ENCODE data around the gene KCNK6.
"Not testable (repeated sequence)": the region's sequence is repeated elsewhere in the genome, so short reads cannot be mapped to it uniquely, and the experiment has no call there.

Gene KCNK6

DNA sequence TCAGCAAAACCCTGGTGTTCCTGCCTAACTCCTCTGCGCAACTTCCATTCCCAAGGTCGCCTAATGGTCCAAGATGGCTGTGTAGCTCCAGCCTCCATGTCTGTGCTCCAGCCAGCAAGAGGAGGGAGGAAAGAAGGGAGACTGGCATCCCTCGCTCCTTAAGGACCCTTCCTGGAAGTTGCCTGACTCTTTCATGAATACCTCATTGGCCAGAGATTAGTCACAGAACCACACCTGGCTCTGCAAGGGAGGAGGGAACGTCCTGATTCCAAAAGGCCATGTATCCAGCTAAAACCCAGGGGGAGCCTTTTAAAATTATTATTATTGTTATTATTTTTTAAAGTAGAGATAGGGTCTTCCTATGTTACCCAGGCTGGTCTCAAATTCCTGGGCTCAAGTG, 4.8 kb downstream of the KCNK6 start:
- DNase-seq, result no peak

DNA sequence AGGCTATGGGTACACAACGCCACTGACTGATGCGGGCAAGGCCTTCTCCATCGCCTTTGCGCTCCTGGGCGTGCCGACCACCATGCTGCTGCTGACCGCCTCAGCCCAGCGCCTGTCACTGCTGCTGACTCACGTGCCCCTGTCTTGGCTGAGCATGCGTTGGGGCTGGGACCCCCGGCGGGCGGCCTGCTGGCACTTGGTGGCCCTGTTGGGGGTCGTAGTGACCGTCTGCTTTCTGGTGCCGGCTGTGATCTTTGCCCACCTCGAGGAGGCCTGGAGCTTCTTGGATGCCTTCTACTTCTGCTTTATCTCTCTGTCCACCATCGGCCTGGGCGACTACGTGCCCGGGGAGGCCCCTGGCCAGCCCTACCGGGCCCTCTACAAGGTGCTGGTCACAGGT, 6.9 kb downstream of the KCNK6 start:
- DNase-seq, result no peak

DNA sequence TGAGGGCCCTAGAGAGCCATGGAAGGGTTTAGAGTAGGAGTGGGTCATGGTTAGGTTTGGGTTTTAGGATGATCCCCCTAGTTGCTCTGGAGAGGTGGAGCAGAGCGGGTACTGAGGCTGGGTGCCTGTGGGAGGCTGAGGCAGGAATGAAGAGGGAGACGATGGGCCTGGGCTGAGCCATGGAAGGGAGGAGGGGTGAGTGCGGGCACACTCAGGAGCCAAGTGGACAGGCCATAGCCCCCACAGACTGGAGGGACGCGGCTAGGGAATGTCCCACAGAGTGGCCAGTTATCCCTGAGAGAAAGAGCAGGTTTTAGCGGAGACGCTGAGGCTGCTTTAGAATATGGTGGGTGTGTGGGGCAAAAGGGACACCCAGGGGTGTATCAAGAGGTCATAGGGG, 10.0 kb downstream of the KCNK6 start:
- DNase-seq, result no peak

DNA sequence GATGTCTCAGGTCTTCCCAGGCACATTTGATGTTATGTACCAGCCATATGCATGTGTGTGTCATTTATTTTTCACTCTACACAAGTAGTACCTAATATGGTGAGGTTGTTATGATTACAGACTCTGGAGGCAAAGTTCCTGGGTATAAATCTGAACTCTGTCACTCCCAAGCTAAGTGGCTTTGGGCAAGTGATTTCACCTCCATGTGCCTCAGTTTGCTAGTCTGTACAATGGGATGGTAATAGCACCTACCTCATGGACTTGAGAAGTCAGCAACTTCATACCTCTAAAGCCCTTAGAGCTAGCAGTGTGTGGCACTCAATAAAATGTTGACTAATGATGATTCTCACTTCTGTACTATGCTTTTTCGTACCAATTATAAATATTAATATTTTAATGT, 12.1 kb downstream of the KCNK6 start:
- no peak for DNase-seq

DNA sequence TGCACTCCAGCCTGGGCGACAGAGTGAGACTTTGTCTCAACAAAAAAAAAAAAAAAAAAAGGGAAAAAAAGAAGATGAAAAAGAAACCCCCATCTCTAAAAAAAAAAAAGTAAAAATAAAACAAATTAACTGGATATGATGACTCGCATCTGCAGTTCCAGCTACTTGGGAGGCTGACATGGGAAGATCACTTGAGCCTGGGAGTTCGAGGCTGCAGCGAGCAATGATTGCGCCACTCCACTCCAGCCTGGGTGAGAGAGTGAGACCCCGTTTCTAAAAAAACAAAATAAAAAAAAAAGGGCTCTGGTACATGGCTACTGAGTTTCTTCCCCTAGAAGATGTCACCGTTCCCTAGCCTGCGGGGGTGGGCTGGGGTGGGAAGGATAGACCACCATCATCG, 13.6 kb downstream of the KCNK6 start:
- no peak for DNase-seq

DNA sequence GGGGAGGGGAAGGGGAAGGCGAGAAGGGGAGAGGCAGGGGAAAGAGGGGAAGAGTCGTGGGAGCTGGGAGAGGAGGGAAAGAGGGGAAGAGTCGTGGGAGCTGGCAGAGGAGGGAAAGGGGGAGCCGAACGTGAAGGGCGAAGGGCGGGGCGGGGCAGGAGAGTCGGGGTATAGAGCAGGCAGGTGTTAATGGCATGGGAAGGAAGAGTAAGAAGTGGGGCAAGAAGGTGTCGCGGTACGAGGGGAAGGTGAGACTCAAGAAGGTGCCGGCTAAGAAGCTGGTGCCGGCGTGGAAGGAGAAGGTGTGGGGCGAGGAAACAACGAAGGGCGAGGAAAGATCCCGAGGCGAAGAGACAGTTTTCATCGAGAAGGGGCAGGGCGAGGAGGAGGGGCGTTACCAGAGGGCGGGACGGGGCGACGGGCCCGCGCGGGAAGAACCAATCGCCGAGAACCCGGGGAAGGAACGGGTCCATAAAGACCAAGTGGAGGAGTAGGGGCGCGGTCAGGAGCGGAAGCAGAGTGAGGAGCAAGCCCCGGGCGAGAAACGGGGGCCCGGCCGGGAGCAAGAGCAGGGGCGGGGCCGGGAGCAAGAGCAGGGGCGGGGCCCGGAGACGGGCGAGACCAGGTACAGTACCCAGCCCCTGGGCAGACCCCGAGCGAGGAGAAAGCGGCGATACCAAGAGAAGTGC, 16.4 kb downstream of the KCNK6 start:
- DNase-seq, result peak; percentile 92

DNA sequence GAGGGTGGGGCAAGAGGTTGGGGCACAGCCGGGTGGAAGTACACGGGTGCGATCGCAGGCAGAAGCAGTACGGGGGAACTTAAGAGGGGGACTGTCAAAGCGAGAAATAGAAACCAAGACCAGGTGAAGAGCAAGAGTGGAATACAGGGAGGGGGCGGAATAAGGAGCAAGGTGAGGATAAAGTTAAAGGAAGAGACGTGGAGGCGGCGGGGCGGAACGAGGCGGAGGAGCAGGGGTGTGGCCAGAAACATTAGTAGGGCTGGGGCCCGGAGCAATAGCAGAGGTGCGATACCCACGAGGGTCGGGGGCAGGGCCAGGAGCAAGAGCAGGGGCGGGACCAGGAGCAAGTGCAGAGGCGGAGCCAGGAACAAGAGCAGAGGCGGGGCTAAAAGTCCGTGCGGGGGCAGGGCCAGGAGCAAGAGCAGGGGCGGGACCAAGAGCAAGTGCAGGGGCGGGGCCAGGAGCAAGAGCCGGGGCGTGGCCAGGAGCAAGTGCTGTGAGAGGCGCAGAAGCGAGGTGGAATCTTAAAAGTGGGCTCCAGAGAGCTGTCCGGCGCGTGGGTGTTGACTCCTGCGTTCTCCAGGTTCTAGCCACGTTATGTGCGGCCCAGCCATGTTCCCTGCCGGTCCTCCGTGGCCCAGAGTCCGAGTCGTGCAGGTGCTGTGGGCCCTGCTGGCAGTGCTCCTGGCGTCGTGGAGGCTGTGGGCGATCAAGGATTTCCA, 17.2 kb downstream of the KCNK6 start:
- peak; percentile 87 for DNase-seq

DNA sequence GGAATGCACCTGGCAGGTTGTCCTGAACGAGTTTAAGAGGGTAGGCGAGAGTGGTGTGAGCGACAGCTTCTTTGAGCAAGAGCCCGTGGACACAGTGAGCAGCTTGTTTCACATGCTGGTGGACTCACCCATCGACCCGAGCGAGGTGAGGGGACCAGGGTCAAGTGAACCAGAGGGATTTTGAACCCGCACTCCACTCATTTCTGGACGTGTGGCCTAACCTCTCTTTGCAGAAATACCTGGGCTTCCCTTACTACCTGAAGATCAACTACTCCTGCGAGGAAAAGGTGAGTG, 17.7 kb downstream of the KCNK6 start:
- DNase-seq, result no peak

DNA sequence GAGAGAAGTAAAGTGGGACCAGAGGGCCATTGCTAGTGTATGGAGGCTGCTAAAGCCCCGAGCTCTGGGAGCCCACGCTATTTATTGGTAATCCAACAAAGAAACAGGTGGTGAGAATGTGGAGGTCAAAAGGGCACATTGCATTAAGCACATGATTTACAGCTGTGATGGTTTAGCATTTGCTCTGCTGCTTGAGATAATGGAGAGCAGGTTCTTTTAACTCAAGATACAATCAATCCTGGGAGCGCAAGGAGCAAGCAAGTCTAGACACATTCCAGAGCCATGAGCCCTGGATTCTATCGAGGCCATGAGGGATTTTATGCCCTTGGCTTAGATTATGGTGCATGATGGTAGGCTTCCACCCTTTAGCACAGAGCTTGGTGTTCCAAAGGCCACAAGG, 19.4 kb downstream of the KCNK6 start:
- not testable (repeated sequence) for DNase-seq

DNA sequence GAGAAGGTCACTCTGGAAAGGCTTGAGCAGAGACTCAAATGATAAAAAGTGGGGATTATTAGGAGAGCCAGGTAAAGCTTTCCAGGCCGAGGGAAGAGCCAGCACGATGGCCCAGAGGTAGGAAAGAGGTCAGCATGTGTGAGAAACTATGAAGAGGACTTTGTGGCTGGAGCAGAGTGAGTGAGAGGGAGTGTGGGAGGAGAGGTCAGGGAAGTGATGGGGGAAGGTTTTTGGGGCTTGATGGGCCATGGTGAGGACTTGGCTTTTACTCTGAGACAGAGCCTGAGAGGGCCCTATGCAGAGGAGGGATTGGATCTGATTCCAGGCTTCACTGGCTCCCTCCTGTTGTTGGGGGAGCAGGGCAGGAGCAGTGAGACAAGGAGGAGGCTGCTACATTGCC, 21.3 kb downstream of the KCNK6 start:
- no peak for DNase-seq

DNA sequence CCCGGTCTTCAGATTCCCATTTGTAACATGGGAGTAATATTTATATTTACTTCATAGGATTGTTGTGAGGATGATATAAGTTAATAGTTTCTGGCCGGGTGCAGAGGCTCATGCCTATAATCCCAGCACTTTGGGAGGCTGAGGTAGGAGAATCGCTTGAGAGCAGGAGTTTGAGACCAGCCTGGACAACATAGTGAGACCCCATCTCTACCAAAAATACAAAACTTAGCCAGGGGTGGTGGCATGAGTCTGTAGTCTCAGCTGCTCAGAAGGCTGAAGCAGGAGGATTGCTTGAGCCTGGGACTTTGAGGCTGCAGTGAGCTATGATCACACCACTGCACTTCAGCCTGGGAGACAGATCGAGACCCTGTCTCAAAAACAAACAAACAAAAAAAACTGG, 27.2 kb downstream of the KCNK6 start:
- no peak for DNase-seq

DNA sequence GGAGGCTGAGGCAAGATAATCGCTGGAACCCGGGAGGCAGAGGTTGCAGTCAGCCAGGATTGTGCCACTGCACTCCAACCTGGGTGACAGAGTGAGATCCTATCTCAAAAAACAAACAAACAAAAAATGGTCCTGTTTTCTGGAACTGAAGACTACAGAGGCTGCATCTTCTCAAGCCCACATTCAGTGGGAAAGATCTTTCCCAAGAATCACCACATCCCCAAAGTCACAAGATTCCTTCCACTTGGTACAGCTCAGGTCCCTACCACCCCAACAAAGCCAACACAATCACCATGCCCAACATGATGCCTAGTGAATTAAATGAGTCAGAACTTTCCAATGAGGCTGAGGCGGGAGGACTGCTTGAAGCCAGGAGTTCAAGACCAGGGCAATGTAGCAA, 31.2 kb downstream of the KCNK6 start:
- DNase-seq, result no peak

DNA sequence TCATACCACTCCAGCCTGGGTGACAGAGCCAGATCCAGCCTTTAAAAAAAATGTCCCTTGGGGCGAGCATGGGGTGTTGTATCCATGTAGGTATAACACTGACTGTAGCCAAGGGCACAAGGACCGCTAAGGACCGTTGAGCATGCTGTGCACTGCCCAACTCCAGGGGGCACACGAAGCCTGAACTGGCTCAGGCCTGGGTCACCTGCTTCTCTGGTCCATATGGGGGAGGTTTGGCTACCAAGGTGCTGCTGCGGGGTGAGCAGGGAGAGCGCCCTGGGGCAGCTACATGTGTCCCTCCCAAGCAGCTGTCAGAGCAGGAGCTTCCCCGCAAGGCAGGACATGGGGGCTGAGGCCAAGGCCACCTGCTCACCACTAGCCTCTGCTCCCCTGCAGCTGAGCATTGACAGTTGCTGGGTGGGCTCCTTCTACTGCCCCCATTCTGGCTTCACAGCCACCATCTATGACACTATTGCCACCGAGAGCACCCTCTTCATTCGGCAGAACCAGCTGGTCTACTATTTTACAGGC, 32.3 kb downstream of the KCNK6 start:
- no peak for DNase-seq

DNA sequence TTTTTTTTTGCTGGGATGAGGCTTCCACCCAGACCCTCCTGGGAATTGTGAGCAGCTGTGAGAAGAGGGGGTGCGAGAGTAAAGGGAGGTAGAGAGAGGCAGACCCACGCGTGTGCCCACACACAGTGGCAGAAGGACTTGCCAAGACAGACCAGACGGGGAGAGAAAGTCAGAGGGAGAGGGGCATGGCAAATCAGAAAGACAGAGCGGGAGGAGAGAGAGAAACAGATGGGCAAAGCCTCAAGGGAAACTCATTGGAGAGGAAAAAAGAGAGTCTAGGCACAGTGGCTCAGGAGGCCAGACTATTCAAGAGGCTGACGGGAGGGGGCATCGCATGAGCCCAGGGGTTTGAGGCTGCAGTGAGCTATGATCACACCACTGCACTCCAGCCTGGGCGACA, 33.0 kb downstream of the KCNK6 start:
- no peak for DNase-seq

DNA sequence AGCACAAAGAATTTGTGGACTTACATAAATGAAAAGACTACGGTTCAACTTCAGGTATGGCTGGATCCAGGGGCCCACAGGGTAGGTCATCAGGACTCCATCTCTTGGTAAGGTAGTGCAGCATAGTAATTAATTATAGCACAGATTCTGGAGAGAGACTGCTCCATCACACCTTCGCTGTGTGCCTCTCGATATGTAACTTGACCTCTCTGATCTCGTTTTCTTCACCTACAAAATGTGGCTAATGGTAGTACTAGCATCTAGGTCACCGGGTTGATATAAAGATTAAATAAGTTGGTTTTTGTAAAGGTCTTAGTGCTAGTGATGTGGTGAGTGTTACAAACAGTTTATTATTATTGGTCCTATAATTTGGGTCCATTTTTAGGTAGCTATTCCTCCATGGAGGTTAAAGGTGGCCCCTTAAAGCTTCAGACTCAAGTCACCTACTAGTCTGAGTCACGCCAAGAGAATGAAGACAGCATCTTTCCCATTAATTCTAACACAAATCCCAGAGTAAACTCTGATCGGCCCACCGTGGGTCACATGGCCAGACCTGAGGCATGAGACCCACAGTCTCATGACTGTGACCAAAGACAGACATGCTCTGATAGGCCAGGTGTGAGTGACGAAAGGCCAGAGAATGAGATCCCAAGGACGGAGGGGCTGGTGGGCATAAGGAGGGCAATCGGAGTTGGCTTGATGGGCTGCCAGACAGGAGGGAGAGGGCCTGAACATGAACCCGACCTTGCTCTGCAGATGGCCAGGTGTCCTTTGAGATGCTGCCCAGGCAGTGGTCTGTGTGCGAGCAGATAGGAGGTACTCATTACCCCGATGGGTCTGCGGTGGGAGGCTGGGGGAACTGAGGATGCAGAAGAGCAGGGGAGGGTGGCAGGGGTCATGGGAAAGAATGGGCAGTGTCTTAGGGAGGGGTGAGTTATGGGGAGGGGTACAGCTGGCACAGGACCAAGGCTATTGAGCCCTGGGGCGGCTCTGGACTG, 36.4 kb downstream of the KCNK6 start:
- DNase-seq, result no peak

DNA sequence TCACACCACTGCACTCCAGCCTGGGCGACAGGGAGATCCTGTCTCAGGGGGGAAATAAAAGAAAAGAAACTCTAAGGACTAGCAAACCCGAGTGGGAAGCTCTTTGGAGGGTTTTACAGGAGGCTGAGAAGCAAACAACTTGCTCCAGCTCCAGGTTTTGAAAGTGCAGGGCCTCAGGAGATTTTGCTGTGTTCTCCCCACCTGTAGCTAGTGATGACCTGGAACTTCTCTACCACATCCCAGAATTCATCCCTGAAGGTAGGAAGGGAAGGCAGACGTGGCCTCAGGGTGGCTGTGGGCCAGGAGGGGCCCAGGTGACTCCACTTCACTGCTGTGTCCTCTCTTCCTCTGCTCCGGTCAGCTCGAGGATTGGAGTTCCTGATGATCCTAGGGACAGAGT, 38.4 kb downstream of the KCNK6 start:
- DNase-seq, result no peak

DNA sequence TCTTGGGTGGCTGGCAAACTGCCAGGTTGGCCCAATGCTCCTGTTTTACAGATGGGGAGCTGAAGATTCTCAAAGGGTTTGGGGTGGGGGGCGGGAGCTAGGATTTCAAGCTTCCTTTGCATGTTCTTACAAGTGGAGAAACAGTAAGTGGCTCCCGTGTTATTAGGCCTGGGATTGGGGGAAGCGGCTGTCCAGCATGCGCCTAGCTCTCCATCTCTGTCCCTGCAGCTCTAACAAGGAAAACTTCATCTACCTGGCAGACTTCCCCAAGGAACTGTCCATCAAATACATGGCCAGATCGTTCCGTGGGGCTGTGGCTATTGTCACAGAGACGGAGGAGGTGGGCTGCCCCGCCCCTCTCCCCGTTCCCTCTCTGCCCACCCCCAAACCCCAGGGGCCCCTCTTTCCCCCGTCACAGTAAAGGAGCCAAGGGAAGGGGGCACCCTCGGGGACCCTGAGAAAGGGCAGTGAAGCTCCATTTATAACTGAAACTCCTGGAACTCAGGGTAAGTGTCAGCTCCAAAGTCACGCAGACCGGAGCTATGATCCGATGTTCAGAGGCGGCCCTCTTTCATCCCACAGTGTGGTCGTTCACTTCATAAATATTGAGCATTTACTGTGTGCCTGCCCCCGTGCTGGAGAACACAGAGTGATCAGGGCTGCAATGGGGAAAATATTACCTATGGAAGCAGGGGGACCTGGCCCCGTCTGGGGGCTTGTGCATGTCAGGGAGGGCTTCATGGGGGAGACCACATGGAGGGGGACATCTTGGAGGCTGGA, 39.8 kb downstream of the KCNK6 start:
- DNase-seq, result no peak

DNA sequence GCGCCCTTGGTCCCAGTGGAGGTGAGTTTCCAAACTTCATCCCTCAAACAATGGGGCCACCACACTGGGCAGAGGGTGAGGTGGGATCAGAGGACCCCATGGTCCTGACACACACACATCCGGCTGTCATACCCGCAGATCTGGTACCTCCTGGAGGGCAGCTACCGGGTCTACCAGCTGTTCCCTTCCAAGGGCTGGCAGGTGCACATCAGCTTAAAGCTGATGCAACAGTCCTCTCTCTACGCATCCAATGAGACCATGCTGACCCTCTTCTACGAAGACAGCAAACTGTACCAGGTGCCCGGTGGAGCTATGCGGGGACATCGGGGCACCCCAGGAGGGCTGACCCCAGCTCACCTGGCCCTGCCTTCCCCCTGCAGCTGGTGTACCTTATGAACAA, 40.7 kb downstream of the KCNK6 start:
- DNase-seq, result no peak

DNA sequence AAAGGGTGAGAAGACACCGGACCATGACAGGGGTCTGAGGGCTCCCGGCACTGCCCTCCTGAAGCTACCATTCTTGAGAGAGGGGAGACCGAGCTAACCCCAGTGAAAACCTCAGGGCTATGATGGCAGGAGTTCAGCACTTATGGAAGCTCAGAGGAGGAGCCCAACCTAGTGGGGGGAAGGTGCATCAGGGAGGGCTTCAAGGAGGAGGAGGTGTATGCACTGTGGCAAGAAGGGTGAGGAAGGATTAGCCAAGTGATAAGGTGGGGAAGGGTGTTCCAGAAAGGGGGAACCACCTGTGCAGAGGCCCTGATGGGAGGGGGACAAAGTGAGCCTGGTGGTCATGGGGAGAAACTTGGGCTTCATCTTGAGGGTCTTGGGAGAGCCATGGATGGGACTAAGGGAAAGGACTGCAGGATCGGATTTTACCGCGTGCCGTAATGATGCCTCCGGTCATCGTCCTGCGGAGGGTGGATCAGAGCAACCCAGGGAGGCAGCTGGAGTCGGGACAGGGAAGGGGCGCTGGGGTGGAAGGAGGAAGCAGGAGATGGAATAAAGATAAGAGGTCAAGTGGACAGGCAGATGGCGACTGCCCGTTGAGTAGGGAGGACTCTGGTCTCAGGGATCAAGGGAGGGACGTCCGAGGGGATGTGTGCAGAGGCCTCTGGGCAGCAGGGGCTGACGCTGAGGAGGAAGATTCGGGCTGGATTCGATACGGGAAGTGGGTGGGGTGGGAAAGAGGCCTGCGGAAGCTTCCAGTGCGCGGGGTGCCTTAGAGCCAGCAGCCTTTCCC, 41.4 kb downstream of the KCNK6 start:
- DNase-seq, result no peak

DNA sequence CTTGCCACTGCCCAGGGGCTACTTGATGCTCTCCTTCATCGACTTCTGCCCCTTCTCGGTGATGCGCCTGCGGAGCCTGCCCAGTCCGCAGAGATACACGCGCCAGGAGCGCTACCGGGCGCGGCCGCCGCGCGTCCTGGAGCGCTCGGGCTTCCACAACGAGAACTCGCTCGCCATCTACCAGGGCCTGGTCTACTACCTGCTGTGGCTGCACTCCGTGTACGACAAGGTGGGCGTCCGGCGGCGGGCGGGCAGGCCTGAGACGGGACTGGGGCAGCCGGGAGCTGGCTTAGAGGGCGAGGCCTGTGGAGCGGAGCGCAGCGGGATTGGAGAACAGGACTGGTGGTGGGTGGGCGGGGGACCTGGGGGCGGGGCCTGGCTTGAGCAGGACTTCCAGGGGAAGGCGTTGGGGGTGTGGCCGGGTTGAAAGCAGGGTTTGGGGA, 42.0 kb downstream of the KCNK6 start:
- DNase-seq, result peak; percentile 61

DNA sequence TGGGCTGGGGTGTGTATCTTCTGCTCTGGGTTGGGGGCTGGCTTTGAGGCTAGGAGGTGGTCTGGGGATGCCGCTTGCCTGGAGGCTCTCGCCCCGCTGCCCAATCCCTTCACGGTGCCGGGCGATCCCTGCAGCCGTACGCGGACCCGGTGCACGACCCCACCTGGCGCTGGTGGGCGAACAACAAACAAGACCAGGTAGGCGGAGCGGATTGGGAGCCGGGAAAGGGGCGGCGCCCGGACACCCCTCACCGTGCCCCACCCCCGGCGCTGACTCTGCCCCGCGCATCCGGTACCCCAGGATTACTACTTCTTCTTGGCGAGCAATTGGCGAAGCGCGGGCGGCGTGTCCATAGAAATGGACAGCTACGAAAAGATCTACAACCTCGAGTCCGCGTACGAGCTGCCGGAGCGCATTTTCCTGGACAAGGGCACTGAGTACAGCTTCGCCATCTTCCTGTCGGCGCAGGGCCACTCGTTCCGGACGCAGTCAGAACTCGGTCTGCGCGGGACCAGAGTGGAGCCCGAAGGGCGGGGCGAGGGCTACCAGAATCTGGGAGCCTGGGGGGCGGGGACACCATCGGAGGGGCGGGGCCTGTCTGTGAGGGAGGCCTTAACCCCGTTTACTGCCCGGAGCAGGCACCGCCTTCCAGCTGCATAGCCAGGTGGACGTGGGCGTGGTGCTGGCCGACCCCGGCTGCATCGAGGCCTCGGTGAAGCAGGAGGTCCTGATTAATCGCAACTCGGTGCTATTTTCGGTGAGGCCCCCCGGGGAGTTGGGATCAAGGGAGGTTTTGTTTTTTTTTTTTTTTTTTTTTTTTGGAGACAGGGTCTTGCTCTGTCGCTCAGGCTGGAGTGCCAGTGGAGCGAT, 42.7 kb downstream of the KCNK6 start:
- DNase-seq, result peak; percentile 60
